ENCODE results near the gene TUBB6. TPM values are rescaled to one million over a fixed set of nuclear protein-coding genes. Genes with fewer than 3 reads are reported as not detected.

Gene TUBB6
- total RNA-seq, 1 experiment from 2014 or later, result 149 TPM

GRCh38 chr18:12312976-12313375, 4.9 kb downstream of the TUBB6 start:
- H3K27ac Mint-ChIP-seq (ENCODE audit: unreplicated experiment), result no peak overlapping the region

GRCh38 chr18:12313530-12314245, 5.6 kb downstream of the TUBB6 start:
- Mint-ChIP-seq H3K27me3 (ENCODE audit: insufficient read depth, unreplicated experiment) (no peaks in the 10 kb centered on the region), H3K4me1 (ENCODE audit: low read depth, unreplicated experiment) (peaks cover 5% of the 10 kb centered on the region), H3K4me3 (ENCODE audit: unreplicated experiment) (no peak overlapping the region), H3K27ac (ENCODE audit: unreplicated experiment) (no peak overlapping the region), H3K9me3 (ENCODE audit: unreplicated experiment) (no peaks in the 10 kb centered on the region), H3K36me3 (ENCODE audit: insufficient read depth, unreplicated experiment) (peaks cover 88% of the 10 kb centered on the region)
- Histone ChIP-seq H3K4me3 (ENCODE audit: low read depth, low read length) (no peak overlapping the region), H3K9me3 (peaks cover 18% of the 10 kb centered on the region), H3K36me3 (ENCODE audit: control insufficient read depth, insufficient read depth, low read length) (peaks cover 2% of the 10 kb centered on the region; the same call in 1 of the 2 replicates), H3K27me3 (replicated peaks; ENCODE audit: control insufficient read depth, insufficient read depth, low read length) (no peaks in the 10 kb centered on the region), H3K4me1 (peaks cover 9% of the 10 kb centered on the region)
- ChIA-PET POLR2A (interaction anchor here (0.6 to 1.6 kb wide), 3 partner anchors 7 to 35 kb away, joined by 3 to 5 read pairs (median 3); no protein-coding TSS in a partner anchor), CTCF (interaction anchor here (1.1 to 1.2 kb wide), 2 partner anchors 35 to 42 kb away, joined by 3 to 4 read pairs; no protein-coding TSS in a partner anchor)
- intact Hi-C loops (cut with micrococcal nuclease; ENCODE audit: unreplicated experiment), result no loop called here
- BruUV-seq (replicated peaks), result no TSS peak
- TF ChIP-seq CTCF (IDR thresholded peaks at IDR 0.05; ENCODE audit: insufficient read depth in 1 of 2, low read depth in 1 of 2, low read length in 1 of 2, severe bottlenecking in 1 of 2, unreplicated experiment in 1 of 2), result no peak
- no peak for DNase-seq

More at GRCh38 chr18:12312976-12313375, 4.9 kb downstream of the TUBB6 start:
- no TSS peak for BruUV-seq (replicated peaks)
- TF ChIP-seq CTCF (IDR thresholded peaks at IDR 0.05; ENCODE audit: insufficient read depth in 1 of 2, low read depth in 1 of 2, low read length in 1 of 2, severe bottlenecking in 1 of 2, unreplicated experiment in 1 of 2), result no peak
- intact Hi-C loops (cut with micrococcal nuclease; ENCODE audit: unreplicated experiment), result no loop called here
- Mint-ChIP-seq H3K36me3 (ENCODE audit: insufficient read depth, unreplicated experiment) (peaks cover 85% of the 10 kb centered on the region), H3K4me3 (ENCODE audit: unreplicated experiment) (no peak overlapping the region), H3K27me3 (ENCODE audit: insufficient read depth, unreplicated experiment) (no peaks in the 10 kb centered on the region), H3K9me3 (ENCODE audit: unreplicated experiment) (no peaks in the 10 kb centered on the region), H3K4me1 (ENCODE audit: low read depth, unreplicated experiment) (peaks cover 5% of the 10 kb centered on the region)
- H3K4me1 ChIP-seq, result peaks cover 9% of the 10 kb centered on the region
- ChIA-PET CTCF (no interaction called here), POLR2A (interaction anchor here (0.6 kb wide), 1 partner anchor 46 kb away, joined by 7 read pairs; no protein-coding TSS in a partner anchor)
- H3K27me3 ChIP-seq (replicated peaks; ENCODE audit: control insufficient read depth, insufficient read depth, low read length), result no peaks in the 10 kb centered on the region
- no peak for DNase-seq
- H3K4me3 ChIP-seq (ENCODE audit: low read depth, low read length), result no peak overlapping the region
- H3K36me3 ChIP-seq (ENCODE audit: control insufficient read depth, insufficient read depth, low read length), result peaks cover 2% of the 10 kb centered on the region; the same call in 1 of the 2 replicates
- H3K9me3 ChIP-seq, result peaks cover 18% of the 10 kb centered on the region

- Histone ChIP-seq H3K9me3 (peaks cover 18% of the 10 kb centered on the region), H3K4me3 (ENCODE audit: low read depth, low read length) (no peak overlapping the region), H3K27me3 (replicated peaks; ENCODE audit: control insufficient read depth, insufficient read depth, low read length) (no peaks in the 10 kb centered on the region), H3K36me3 (ENCODE audit: control insufficient read depth, insufficient read depth, low read length) (peaks cover 2% of the 10 kb centered on the region; the same call in 1 of the 2 replicates), H3K4me1 (peaks cover 6% of the 10 kb centered on the region)
- no peak overlapping the region for H3K27ac Mint-ChIP-seq (ENCODE audit: unreplicated experiment)
- TF ChIP-seq CTCF (IDR thresholded peaks at IDR 0.05; ENCODE audit: insufficient read depth in 1 of 2, low read depth in 1 of 2, low read length in 1 of 2, severe bottlenecking in 1 of 2, unreplicated experiment in 1 of 2), result no peak
- H3K9me3 Mint-ChIP-seq (ENCODE audit: unreplicated experiment), result no peaks in the 10 kb centered on the region
- intact Hi-C loops (cut with micrococcal nuclease; ENCODE audit: unreplicated experiment), result no loop called here
- peaks cover 1% of the 10 kb centered on the region for H3K4me1 Mint-ChIP-seq (ENCODE audit: low read depth, unreplicated experiment)
- H3K27me3 Mint-ChIP-seq (ENCODE audit: insufficient read depth, unreplicated experiment), result no peaks in the 10 kb centered on the region
- ChIA-PET POLR2A (interaction anchor here (0.6 to 1.6 kb wide), 3 partner anchors 8 to 36 kb away, joined by 3 to 12 read pairs (median 5); no protein-coding TSS in a partner anchor), CTCF (interaction anchor here (1.0 to 1.2 kb wide), 2 partner anchors 13 to 43 kb away, joined by 3 to 4 read pairs; no protein-coding TSS in a partner anchor)
- DNase-seq, result no peak
- H3K4me3 Mint-ChIP-seq (ENCODE audit: unreplicated experiment), result no peak overlapping the region
- BruUV-seq (replicated peaks), result no TSS peak
- H3K36me3 Mint-ChIP-seq (ENCODE audit: insufficient read depth, unreplicated experiment), result peaks cover 88% of the 10 kb centered on the region
Observed at GRCh38 chr18:12314591-12315305, 6.7 kb downstream of the TUBB6 start.
